HEK293T (cell line): Measurements from ENCODE around the gene TEKT3.

ENCODE experiments used
- CTCF ChIA-PET: fragments of 350-600 bp; formaldehyde crosslinking; extraction: SDS; loops from one replicate; lab custom pipeline; 2021; ENCODE audit warnings: antibody characterized with exemption, inconsistent platforms; lab: Yijun Ruan, JAX
- POLR2A ChIA-PET: fragments of 350-600 bp; formaldehyde crosslinking; extraction: SDS; loops from one replicate; lab custom pipeline; 2020; ENCODE audit warnings: antibody characterized with exemption, inconsistent platforms; lab: Yijun Ruan, JAX
- DNase-seq: peaks from one replicate; pipeline ENCODE4 v3.0.0; 2012; ENCODE audit warnings: mixed read lengths; ENCODE audit errors: extremely low spot score
- ARNT ChIP-seq: fragments of 450-650 bp; IDR thresholded peaks from 2 replicates; pipeline ENCODE4 v1.6.1; 2017; ENCODE audit warnings: mild to moderate bottlenecking
- BHLHE40 ChIP-seq: fragments of 450-650 bp; IDR thresholded peaks from 2 replicates; pipeline ENCODE4 v1.6.1; 2016; ENCODE audit warnings: mild to moderate bottlenecking, moderate library complexity, borderline replicate concordance
- CTBP1 ChIP-seq: fragments of 450-650 bp; IDR thresholded peaks from 2 replicates; pipeline ENCODE4 v1.6.1; 2016; ENCODE audit warnings: borderline replicate concordance
- ELF4 ChIP-seq: fragments of 450-650 bp; IDR thresholded peaks from 2 replicates; pipeline ENCODE4 v1.6.1; 2017; ENCODE audit warnings: antibody characterized with exemption
- FOXA1 ChIP-seq: fragments of 450-650 bp; IDR thresholded peaks from 2 replicates; pipeline ENCODE4 v1.6.1; 2016; ENCODE audit warnings: mild to moderate bottlenecking
- FOXK2 ChIP-seq: fragments of 450-650 bp; IDR thresholded peaks from 2 replicates; pipeline ENCODE4 v1.6.1; 2016; ENCODE audit warnings: mild to moderate bottlenecking
- FOXM1 ChIP-seq: fragments of 450-650 bp; IDR thresholded peaks from 2 replicates; pipeline ENCODE4 v1.6.1; 2017; ENCODE audit warnings: mild to moderate bottlenecking, borderline replicate concordance
- HDGF ChIP-seq: fragments of 450-650 bp; IDR thresholded peaks from 2 replicates; pipeline ENCODE4 v1.6.1; 2017; ENCODE audit warnings: antibody characterized with exemption, borderline replicate concordance
- L3MBTL2 ChIP-seq: fragments of 450-650 bp; conservative IDR thresholded peaks from 2 replicates; pipeline ENCODE4 v1.6.1; 2016; ENCODE audit warnings: mild to moderate bottlenecking
- LEF1 ChIP-seq: fragments of 450-650 bp; IDR thresholded peaks from 2 replicates; pipeline ENCODE4 v1.6.1; 2017; ENCODE audit warnings: mild to moderate bottlenecking, borderline replicate concordance
- NFRKB ChIP-seq: fragments of 450-650 bp; IDR thresholded peaks from 2 replicates; pipeline ENCODE4 v1.6.1; 2016; ENCODE audit warnings: mild to moderate bottlenecking, moderate library complexity
- SP1 ChIP-seq: fragments of 450-650 bp; IDR thresholded peaks from 2 replicates; pipeline ENCODE4 v1.6.1; 2017
- SUZ12 ChIP-seq: fragments of 450-650 bp; IDR thresholded peaks from 2 replicates; pipeline ENCODE4 v1.6.1; 2016; ENCODE audit warnings: mild to moderate bottlenecking
- TARDBP ChIP-seq: fragments of 450-650 bp; IDR thresholded peaks from 2 replicates; pipeline ENCODE4 v1.6.1; 2016
- ZNF384 ChIP-seq: fragments of 450-650 bp; IDR thresholded peaks from 2 replicates; pipeline ENCODE4 v1.6.1; 2016
- TF ChIP-seq, protein P1 (sequence below): fragments of 450-650 bp; IDR thresholded peaks from 2 replicates; pipeline ENCODE4 v1.6.1; 2016

The TEKT3 gene

DNA sequence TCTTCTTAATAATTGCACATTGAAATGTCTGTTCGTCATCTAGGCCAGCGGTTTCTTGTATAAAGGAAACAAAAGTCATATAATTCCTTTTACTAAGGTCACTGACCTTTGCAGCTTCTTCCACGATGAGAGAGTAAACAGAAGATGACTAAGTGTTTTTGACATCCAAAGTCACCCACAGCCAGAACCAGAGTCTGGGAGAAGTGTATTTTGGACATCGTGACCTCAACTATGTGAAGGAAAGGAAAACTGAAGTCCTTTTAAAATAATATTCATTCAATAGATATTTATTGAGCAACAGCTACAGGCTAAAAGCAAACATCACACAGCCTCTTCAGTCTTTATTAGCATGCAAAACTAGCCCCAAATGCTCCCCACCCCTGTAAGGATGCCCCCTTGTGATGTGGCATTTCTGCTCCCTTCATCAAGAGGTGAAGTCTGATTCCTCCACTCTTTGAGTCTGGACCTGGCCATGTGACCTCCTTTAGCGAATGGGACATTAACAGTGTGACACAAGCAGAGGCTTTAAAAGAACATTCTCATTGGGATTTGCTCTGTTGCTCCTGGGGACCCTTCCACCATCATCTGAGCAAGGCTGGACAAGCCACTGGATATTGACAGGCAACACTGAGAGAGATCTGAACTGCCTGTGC lies 68.1 kb downstream of the TEKT3 start:
- DNase-seq: no peak
- ChIA-PET CTCF (no interaction called here), POLR2A (no interaction called here)
- TF ChIP-seq LEF1 (no peak), SP1 (no peak)

DNA sequence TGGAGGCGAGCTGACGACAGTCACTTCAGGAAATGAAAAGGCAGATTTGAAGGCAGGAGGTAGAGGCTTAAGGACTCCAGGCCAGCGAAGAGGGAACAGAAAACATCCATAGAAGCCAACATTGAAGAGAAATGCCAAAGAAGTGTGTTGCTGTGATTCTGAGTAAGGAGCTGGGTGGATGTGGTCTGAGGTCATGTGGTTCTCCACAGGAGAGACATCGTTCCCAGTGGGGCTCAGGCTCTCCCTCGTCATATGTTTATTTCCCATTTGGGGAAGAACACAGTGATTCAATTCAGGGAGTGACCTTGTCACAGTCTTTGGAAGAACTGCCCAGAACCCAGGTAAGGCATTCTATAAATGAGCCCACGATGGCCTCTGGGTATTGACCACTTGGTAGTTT lies 69.7 kb downstream of the TEKT3 start:
- no peak for DNase-seq
- POLR2A ChIA-PET: no interaction called here
- CTCF ChIA-PET: no interaction called here
- no peak for TF ChIP-seq FOXK2
- TF ChIP-seq NFRKB: no peak
- TF ChIP-seq CTBP1: no peak

DNA sequence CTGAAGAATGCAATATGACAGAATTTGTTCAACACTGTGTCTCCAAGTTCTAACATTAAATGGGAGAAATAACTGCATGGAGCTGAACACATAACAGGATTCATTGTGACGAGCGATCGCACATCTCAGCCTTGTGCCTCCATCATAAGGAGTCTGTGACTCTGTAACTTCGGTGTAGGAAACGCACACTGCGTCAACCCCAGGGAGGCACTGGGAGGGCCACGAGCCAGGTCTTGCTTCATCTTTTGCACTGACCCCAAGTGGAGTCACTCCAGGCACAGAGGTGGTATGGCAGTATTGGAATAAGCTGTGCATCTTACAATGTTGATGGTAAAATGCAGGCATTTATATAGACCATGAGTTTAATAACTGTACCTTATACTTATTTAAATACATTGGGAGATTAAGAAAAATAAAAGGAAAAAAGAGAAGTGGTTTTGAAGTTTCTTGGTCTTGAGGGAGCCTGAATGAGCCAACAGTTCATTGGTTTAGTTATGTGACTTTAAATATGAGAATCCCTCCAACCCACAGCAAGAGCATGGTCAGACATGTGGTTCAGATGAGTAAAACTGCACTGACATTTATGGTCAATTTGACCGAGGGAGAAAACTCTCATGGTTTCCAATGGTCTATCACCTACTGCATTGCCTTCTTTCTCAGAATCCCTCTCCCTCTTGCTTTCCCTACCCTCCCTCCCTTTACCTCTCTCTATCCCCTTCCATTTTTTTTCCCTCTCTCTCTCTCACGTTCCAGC lies 70.6 kb downstream of the TEKT3 start:
- ChIA-PET CTCF (no interaction called here), POLR2A (no interaction called here)
- TF ChIP-seq FOXA1: no peak
- TF ChIP-seq FOXK2: no peak
- TF ChIP-seq HDGF: no peak
- no peak for TF ChIP-seq L3MBTL2
- TF ChIP-seq, protein P1, sequence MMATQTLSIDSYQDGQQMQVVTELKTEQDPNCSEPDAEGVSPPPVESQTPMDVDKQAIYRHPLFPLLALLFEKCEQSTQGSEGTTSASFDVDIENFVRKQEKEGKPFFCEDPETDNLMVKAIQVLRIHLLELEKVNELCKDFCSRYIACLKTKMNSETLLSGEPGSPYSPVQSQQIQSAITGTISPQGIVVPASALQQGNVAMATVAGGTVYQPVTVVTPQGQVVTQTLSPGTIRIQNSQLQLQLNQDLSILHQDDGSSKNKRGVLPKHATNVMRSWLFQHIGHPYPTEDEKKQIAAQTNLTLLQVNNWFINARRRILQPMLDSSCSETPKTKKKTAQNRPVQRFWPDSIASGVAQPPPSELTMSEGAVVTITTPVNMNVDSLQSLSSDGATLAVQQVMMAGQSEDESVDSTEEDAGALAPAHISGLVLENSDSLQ: no peak
- TF ChIP-seq BHLHE40: no peak
- no peak for TF ChIP-seq TARDBP
- TF ChIP-seq CTBP1: no peak
- no peak for TF ChIP-seq ELF4
- no peak for TF ChIP-seq ZNF384
- no peak for TF ChIP-seq LEF1
- TF ChIP-seq SP1: no peak
- TF ChIP-seq NFRKB: no peak
- no peak for DNase-seq

DNA sequence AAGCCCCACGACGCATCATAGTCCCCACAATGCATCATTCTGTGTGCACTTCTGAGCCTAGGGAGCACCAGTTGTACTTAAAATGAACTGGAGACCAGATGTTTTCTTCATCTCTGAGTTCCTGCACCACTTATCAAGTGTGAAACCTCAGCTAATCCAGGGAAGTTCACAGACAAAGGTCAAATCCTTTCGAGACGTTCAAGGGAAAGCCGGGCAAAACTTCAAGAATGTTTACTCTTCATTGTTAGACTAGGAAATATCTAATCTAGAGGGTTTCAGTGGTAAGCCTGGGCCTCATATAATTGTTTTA lies 71.7 kb downstream of the TEKT3 start:
- CTCF ChIA-PET: no interaction called here
- TF ChIP-seq TARDBP: no peak
- TF ChIP-seq FOXK2: no peak
- TF ChIP-seq HDGF: no peak
- no peak for TF ChIP-seq ELF4
- TF ChIP-seq, protein P1: no peak
- no peak for TF ChIP-seq FOXM1
- no peak for TF ChIP-seq NFRKB
- POLR2A ChIA-PET: no interaction called here
- DNase-seq: no peak

DNA sequence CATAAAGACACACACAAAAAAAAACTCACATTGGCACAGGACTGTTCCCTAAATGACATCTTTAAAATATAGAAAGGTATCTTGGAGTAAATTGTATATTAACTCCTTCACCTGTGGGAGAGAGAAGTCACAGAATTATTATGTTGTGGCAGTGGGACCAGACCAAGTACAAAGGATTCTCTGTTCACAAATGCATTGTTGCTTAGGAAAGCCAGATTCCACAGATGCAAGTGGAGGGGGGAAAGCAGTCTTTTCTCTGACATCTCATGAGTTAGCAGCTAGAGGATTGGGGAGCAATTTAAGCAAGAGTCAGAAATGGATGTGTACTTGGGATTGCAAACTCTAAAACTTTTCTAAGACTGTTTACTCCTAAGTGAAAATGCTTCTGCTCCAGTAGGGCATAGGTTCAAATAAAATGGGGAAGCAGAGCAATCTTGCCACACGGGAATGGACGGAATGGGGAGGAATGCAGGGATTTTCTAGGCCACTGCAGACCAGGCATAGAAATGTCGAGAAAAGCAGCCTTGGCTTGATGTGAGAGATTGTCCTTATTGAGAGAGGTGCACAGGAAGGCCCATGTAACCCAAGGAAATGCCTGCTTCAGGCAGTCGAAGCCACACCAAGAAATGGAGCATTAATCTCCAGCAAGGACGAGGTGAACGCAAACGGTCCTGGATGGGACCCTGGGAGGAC lies 72.2 kb downstream of the TEKT3 start:
- ChIA-PET CTCF (no interaction called here), POLR2A (no interaction called here)
- TF ChIP-seq SP1 (no peak), LEF1 (no peak), FOXK2 (no peak), ZNF384 (no peak), TARDBP (no peak), HDGF (no peak), ELF4 (no peak), SUZ12 (no peak), L3MBTL2 (no peak), CTBP1 (no peak), FOXM1 (no peak), BHLHE40 (no peak), FOXA1 (no peak), ARNT (no peak), NFRKB (no peak)
- TF ChIP-seq, protein P1: no peak
- DNase-seq: no peak

DNA sequence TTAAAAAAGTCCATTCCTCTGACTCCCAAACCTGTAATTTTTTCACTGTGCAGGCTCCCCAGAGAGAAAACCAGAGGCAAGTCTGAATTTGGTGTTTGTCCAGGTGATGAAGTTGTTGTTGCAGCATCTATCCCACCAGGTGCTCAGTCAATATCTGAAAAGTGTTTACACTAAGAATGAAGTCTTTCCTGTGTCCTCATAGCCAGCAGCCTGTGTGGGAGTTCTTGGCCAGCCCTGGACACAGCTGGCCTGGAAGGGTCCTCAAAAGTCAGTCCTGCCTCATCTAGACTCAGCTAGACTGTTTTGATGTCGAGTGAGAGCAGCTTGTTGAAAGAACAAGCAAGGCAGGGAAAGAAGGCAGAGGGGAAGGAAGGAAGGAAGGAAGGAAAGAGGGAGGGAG lies 72.9 kb downstream of the TEKT3 start:
- CTCF ChIA-PET: interaction anchor here (0.6 kb wide), 1 partner anchor 98 kb away, joined by 3 read pairs; no protein-coding TSS in a partner anchor
- DNase-seq: no peak
- POLR2A ChIA-PET: no interaction called here
- no peak for TF ChIP-seq ARNT
- TF ChIP-seq L3MBTL2: no peak
- TF ChIP-seq ELF4: no peak
- TF ChIP-seq FOXM1: no peak
- TF ChIP-seq FOXK2: no peak
- TF ChIP-seq SP1: no peak
- TF ChIP-seq LEF1: no peak
- no peak for TF ChIP-seq FOXA1
- no peak for TF ChIP-seq CTBP1
- TF ChIP-seq, protein P1: no peak
- no peak for TF ChIP-seq SUZ12
- TF ChIP-seq TARDBP: no peak
- no peak for TF ChIP-seq ZNF384
- TF ChIP-seq NFRKB: no peak
